ENCODE measurements around the gene ARFGAP1.
"Not testable (repeated sequence)": the region's sequence is repeated elsewhere in the genome, so short reads cannot be mapped to it uniquely, and the experiment has no call there.

The ARFGAP1 gene

DNA sequence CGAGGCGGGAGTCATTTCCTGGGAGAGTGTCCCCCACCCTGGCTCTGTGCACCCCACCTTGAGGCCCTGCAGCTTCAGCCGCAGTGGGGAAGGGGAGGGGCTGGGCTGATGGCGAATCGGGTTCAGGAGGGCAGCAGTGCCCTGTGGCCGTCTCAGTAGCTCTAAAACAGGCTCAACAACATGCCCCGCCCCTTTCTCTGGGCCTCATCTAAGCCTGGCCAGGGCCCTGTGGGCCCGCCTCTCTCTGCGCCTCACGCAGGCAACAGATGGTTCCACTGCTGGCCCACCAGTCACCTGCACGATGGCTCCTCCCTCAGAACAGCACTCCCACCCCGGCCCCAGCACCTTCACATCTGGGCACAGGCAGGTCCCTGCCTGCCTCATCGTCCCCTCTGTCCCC, 58.3 kb downstream of the ARFGAP1 start:
- DNase-seq (ENCODE audit: low read depth in 2 of 3, low spot score in 2 of 3) = no peak

DNA sequence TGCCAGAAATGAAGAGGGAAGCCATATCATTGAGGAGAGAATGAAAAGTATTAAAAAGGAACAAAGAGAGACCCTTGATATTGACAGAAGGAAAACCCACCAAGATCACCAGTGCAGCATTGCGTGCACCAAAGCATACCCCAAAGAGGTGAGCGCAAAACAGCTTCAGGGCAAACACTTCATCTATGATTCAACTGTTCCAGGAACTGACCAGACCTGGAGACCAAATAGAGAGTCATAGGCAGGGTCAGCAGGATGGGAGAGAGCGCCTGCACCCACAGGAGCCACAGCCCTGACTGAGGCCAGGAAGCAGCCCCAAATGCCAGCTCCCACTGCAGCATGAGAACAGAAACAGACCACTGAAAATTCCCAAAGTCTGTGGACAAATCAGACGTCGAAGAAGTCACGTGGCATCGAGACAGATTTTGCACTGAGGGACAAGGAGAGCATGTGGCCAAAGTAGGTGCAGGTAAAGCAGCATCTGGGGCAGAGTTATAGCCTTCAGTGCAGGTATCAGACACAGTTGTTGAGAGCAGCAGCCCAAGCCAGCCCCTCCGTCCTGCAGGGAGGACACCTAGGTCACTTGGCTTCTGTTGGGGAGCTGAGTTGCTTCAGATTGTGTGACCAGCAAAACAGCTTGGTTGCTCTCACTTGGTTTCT, 59.3 kb downstream of the ARFGAP1 start:
- DNase-seq (ENCODE audit: low read depth in 2 of 3, low spot score in 2 of 3) = no peak

DNA sequence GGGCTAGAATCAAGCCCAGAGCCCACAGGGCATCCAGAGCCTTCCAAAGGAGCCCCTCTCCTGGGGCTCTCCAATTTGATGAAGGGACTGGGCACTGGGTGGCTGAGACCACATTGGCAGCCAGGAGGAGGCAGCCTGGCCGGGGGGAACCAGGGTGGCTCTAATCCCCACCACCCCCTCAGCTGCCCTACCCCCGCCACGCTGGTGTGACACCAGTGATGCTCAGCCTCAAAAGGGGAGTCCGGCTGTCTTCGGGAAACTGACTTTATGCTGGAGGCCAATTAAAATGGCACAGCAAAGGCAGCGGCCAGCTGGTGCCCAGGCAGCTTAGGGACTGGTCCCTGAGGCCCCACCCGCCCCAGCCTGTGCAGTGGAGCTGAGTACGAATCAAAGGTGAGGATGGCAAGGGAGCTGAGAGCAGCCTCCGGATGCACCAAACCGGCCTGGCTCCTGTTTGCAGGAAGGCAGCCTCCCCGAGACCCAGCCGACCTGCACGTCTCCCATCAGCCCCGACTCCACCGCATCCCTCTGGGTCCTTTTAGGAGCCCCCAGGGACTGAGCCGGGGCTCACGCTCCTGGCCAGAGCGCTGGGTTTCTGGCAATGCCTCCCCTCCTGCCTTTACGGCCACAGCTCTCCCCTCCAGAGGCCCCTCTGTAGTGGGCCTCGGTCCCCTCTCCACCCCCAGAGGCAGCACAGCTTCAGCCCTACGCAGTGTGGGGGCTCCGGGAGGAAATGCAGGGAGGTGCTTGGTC, 60.1 kb downstream of the ARFGAP1 start:
- DNase-seq (ENCODE audit: low read depth in 2 of 3, low spot score in 2 of 3) = no peak

DNA sequence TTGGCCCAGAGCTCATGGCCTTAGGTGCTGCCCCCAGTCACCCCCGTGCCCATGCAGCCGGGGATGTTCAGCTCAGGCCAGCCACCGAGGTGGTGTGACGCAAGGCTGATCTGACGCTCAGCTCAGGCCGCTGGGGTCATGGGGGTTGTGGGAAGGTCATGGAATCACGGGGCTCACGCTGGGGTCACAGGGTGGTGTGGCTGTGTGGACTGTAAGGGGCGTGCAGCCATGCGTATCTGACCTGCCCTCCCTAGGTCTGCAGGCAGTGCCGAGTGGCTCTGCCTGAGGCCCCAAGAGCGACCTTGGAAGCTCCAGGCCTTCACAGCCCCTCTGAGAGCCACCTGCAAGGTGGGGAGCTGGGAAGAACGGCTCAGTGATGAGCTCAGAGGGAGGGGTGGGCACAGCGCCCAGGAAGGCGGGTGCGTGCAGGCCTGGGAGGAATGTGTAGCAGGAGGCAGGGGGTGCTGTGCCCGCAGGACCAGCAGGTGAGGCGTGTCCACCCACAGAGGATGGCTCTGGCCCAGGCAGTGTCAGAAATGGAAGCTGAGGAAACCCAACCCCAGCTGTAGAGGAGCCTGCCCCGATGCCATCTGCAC, 60.7 kb downstream of the ARFGAP1 start:
- DNase-seq (ENCODE audit: low read depth in 2 of 3, low spot score in 2 of 3) = no peak

DNA sequence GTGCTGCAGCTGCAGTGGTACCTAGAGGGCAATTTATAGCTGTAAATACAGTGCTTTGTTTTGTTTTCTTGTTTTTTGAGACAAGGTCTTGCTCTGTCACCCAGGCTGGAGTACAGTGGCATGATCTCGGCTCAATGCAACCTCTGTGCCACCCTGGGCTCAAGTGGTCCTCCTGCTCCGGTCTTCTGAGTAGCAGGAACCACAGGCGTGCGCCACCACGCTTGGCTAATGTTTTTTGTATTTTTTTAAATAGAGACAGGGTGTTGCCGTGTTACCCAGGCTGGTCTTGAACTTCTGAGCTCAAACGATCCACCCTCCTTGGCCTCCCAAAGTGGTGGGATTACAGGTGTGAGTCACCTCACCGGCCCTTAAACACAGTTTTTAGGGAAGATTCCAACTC, 61.7 kb downstream of the ARFGAP1 start:
- no peak for DNase-seq (ENCODE audit: low read depth in 2 of 3, low spot score in 2 of 3)

DNA sequence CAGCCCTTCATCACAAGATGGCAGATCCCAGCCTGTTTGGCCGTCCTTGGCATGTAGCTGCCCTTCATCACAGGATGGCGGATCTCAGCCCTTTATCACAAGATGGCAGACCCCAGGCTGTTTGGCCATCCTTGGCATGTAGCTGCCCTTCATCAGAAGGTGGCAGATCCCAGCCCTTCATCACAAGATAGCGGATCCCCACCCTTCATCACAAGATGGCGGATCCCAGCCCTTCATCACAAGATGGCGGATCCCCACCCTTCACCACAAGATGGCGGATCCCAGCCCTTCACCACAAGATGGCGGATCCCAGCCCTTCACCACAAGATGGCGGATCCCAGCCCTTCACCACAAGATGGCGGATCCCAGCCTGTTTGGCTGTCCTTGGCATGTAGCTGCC, 62.4 kb downstream of the ARFGAP1 start:
- not testable (repeated sequence) for DNase-seq (ENCODE audit: low read depth in 2 of 3, low spot score in 2 of 3)

- DNase-seq (ENCODE audit: low read depth in 2 of 3, low spot score in 2 of 3) = no peak
Measured at GRCh38 chr20:63335711-63336110, 63.1 kb downstream of the ARFGAP1 start.

GRCh38 chr20:63336232-63336752, 63.7 kb downstream of the ARFGAP1 start:
- DNase-seq (ENCODE audit: low read depth in 2 of 3, low spot score in 2 of 3) = no peak

GRCh38 chr20:63337786-63338420, 65.3 kb downstream of the ARFGAP1 start:
- no peak for DNase-seq (ENCODE audit: low read depth in 2 of 3, low spot score in 2 of 3)
